Keratinocyte (primary cell): ENCODE data around the gene CYP4F22.
"Not testable (repeated sequence)": the region's sequence is repeated elsewhere in the genome, so short reads cannot be mapped to it uniquely, and the experiment has no call there.

ENCODE experiments used
- EZH2 ChIP-seq: IDR thresholded peaks from one replicate; pipeline ENCODE4 v1.6.1; 2012; ENCODE audit warnings: inconsistent platforms, mild to moderate bottlenecking, low read length, moderate library complexity
- TF ChIP-seq, protein P1 (sequence below), 3 experiments: IDR thresholded peaks in 1 of 3; conservative IDR thresholded peaks in 1 of 3; optimal IDR thresholded peaks in 1 of 3; 2 replicates in 2 of 3; 3 replicates in 1 of 3; pipeline versions ENCODE3 to v1.5.1; 2011; ENCODE audit warnings: low read length in 3 of 3, mild to moderate bottlenecking in 3 of 3, moderate library complexity in 2 of 3, control low read depth in 1 of 3, inconsistent platforms in 1 of 3; ENCODE audit not compliant: insufficient read depth in 2 of 3; ENCODE audit errors: extremely low read depth in 1 of 3

DNA sequence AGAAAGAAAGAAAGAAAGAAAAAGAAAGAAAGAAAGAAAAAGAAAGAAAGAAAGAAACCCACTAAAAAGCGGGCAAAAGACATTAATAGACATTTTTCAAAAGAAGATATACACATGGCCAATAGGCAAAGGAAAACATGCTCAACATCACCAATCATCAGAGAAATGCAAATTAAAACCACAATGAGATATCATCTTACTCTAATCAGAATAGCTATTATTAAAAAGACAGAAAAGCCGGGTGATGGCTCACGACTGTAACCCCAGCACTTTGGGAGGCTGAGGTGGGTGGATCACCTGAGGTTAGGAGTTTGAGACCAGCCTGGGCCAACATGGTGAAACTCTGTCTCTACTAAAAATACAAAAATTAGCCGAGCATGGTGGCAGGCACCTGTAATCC, 34.5 kb upstream of the CYP4F22 start:
- TF ChIP-seq, protein P1, sequence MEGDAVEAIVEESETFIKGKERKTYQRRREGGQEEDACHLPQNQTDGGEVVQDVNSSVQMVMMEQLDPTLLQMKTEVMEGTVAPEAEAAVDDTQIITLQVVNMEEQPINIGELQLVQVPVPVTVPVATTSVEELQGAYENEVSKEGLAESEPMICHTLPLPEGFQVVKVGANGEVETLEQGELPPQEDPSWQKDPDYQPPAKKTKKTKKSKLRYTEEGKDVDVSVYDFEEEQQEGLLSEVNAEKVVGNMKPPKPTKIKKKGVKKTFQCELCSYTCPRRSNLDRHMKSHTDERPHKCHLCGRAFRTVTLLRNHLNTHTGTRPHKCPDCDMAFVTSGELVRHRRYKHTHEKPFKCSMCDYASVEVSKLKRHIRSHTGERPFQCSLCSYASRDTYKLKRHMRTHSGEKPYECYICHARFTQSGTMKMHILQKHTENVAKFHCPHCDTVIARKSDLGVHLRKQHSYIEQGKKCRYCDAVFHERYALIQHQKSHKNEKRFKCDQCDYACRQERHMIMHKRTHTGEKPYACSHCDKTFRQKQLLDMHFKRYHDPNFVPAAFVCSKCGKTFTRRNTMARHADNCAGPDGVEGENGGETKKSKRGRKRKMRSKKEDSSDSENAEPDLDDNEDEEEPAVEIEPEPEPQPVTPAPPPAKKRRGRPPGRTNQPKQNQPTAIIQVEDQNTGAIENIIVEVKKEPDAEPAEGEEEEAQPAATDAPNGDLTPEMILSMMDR (optimal IDR thresholded peaks at IDR 0.05 in 1 of 3, IDR thresholded peaks at IDR 0.05 in 1 of 3, conservative IDR thresholded peaks at IDR 0.05 in 1 of 3; ENCODE audit: extremely low read depth in 1 of 3, insufficient read depth in 2 of 3, low read length in 3 of 3), result not testable (repeated sequence)
- not testable (repeated sequence) for TF ChIP-seq EZH2
